GM18498 (cell line): ENCODE data around the gene RPUSD3.
A peak's percentile ranks its signal among the peaks of the same experiment; 100 is the strongest.

Source experiments
- ATAC-seq: cut with Tn5 transposase; IDR thresholded peaks from one replicate; pipeline ENCODE4 v1.9.1; 2021; ENCODE audit warnings: mild to moderate bottlenecking, moderate library complexity; ENCODE audit not compliant: unreplicated experiment

Gene RPUSD3

GRCh38 chr3:9837701-9838582, 5.9 kb downstream of the RPUSD3 start:
- ATAC-seq = no peak

GRCh38 chr3:9834520-9835380, 9.1 kb downstream of the RPUSD3 start:
- ATAC-seq = no peak

- ATAC-seq = no peak
Observed at GRCh38 chr3:9833078-9833477, 10.7 kb downstream of the RPUSD3 start.

- ATAC-seq = no peak
Observed at GRCh38 chr3:9831253-9831652, 12.6 kb downstream of the RPUSD3 start.

GRCh38 chr3:9828801-9829755, 14.7 kb downstream of the RPUSD3 start:
- ATAC-seq = no peak

- ATAC-seq = no peak
Observed at GRCh38 chr3:9826815-9827573, 16.8 kb downstream of the RPUSD3 start.

GRCh38 chr3:9825451-9826040, 18.3 kb downstream of the RPUSD3 start:
- no peak for ATAC-seq

- ATAC-seq = no peak
Observed at GRCh38 chr3:9820946-9821345, 22.9 kb downstream of the RPUSD3 start.

GRCh38 chr3:9820543-9820942, 23.3 kb downstream of the RPUSD3 start:
- no peak for ATAC-seq

GRCh38 chr3:9818666-9819335, 25.0 kb downstream of the RPUSD3 start:
- no peak for ATAC-seq

- ATAC-seq = no peak
Observed at GRCh38 chr3:9817436-9817835, 26.4 kb downstream of the RPUSD3 start.

- ATAC-seq = no peak
Observed at GRCh38 chr3:9815986-9816385, 27.8 kb downstream of the RPUSD3 start.

GRCh38 chr3:9812870-9813483, 30.8 kb downstream of the RPUSD3 start:
- no peak for ATAC-seq

GRCh38 chr3:9810846-9811245, 33.0 kb downstream of the RPUSD3 start:
- no peak for ATAC-seq

GRCh38 chr3:9810433-9810770, 33.4 kb downstream of the RPUSD3 start:
- ATAC-seq = no peak

GRCh38 chr3:9809615-9810432, 34.0 kb downstream of the RPUSD3 start, which contains the start of gene TTLL3:
Gene TTLL3 (plus strand): TSS chr3:9810262. CDS start chr3:9810662, 400 bp downstream.
- ATAC-seq = peak; percentile 54

- ATAC-seq = no peak
Observed at GRCh38 chr3:9809239-9809614, 34.6 kb downstream of the RPUSD3 start.
